ENCODE data around the gene TAS2R60. TPM values are rescaled to one million over a fixed set of nuclear protein-coding genes. Genes with fewer than 3 reads are reported as not detected.

The TAS2R60 gene
- total and polyA plus RNA-seq, 2 donors (not counting 3 experiments of a cell fraction or from before 2014, with no cell fraction given), result not detected

- Histone ChIP-seq H2AFZ (ENCODE audit: low read depth, low read length) (no peak overlapping the region), H3K9ac (replicated peaks; ENCODE audit: extremely low read depth, insufficient read depth, low read length) (no peak overlapping the region), H3K27ac (ENCODE audit: insufficient read depth, low read depth, low read length) (no peak overlapping the region), H3K9me3 (replicated peaks; ENCODE audit: control insufficient read depth, insufficient read depth, low read length) (no peaks in the 10 kb centered on the region), H3K9me1 (replicated peaks; ENCODE audit: control insufficient read depth, extremely low read depth, insufficient read depth, low read length) (no peaks in the 10 kb centered on the region), H3K79me2 (ENCODE audit: control insufficient read depth, insufficient read depth, low read length) (no peaks in the 10 kb centered on the region), H3K4me3 (replicated peaks in 1 of 3; ENCODE audit: insufficient read depth in 1 of 3, low read depth in 1 of 3, low read length in 3 of 3) (no peak overlapping the region), H3K4me2 (ENCODE audit: insufficient read depth, low read length) (no peak overlapping the region), H3K36me3 (ENCODE audit: control insufficient read depth in 2 of 2, extremely low read depth in 1 of 2, insufficient read depth in 2 of 2, low read length in 2 of 2) (no peaks in the 10 kb centered on the region), H4K20me1 (replicated peaks; ENCODE audit: control insufficient read depth, extremely low read depth, insufficient read depth, low read length) (no peaks in the 10 kb centered on the region), H3K27me3 (ENCODE audit: control insufficient read depth in 2 of 2, insufficient read depth in 2 of 2, low read length in 2 of 2) (no peaks in the 10 kb centered on the region), H3K4me1 (ENCODE audit: control insufficient read depth, extremely low read depth, insufficient read depth, low read length) (peaks cover 14% of the 10 kb centered on the region)
- POLR2A ChIA-PET, result interaction anchor here (1.1 kb wide), 1 partner anchor 13 kb away, joined by 3 read pairs; no protein-coding TSS in a partner anchor
- DNase-seq (ENCODE audit: low read depth, low spot score) (no peak), FAIRE-seq (no peak)
- dilution Hi-C loops (cut with MboI; ENCODE audit: extremely low pct_ligation_motif_present, low sequenced_read_pairs), result no loop called here
- TF ChIP-seq FOS (IDR thresholded peaks at IDR 0.05; ENCODE audit: borderline replicate concordance, insufficient read depth, low read length), result peak; percentile 22
- TF ChIP-seq POLR2AphosphoS5 (IDR thresholded peaks at IDR 0.05; ENCODE audit: insufficient read depth, low read depth, low read length), result no peak
- TF ChIP-seq, protein P1, sequence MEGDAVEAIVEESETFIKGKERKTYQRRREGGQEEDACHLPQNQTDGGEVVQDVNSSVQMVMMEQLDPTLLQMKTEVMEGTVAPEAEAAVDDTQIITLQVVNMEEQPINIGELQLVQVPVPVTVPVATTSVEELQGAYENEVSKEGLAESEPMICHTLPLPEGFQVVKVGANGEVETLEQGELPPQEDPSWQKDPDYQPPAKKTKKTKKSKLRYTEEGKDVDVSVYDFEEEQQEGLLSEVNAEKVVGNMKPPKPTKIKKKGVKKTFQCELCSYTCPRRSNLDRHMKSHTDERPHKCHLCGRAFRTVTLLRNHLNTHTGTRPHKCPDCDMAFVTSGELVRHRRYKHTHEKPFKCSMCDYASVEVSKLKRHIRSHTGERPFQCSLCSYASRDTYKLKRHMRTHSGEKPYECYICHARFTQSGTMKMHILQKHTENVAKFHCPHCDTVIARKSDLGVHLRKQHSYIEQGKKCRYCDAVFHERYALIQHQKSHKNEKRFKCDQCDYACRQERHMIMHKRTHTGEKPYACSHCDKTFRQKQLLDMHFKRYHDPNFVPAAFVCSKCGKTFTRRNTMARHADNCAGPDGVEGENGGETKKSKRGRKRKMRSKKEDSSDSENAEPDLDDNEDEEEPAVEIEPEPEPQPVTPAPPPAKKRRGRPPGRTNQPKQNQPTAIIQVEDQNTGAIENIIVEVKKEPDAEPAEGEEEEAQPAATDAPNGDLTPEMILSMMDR (IDR thresholded peaks at IDR 0.05; ENCODE audit: extremely low read depth in 1 of 2, insufficient read depth in 1 of 2, low read depth in 1 of 2, low read length in 2 of 2), result no peak
- no peak for TF ChIP-seq MAX (IDR thresholded peaks at IDR 0.05; ENCODE audit: insufficient read depth, insufficient read length)
- no TSS peak for BruUV-seq (replicated peaks)
- intact Hi-C loops (cut with micrococcal nuclease), result no loop called here
- CTCF ChIA-PET, result interaction anchor here (0.8 to 4.7 kb wide), 12 partner anchors 9 to 720 kb away, joined by 3 to 52 read pairs (median 5); no protein-coding TSS in a partner anchor
These were observed 35.7 kb upstream of the TAS2R60 start for GRCh38 chr7:143407287-143408251.
